Coronary artery (tissue), 2 donors: ENCODE data around the gene MAP4K5.
A peak's percentile ranks its signal among the peaks of the same experiment; 100 is the strongest.

ENCODE experiments used
- DNase-seq: peaks from one replicate; pipeline ENCODE4 v3.0.0-alpha.2; 2017; ENCODE audit warnings: low spot score
- H3K27ac ChIP-seq, 2 donors: fragments of 200-600 bp; sonication (generic); one replicate each; pipeline ENCODE4 v1.5.1; 2016 to 2019
- H3K4me3 ChIP-seq: fragments of 200-600 bp; sonication (generic); 2 replicates; pipeline ENCODE4 v1.5.1; 2016; ENCODE audit warnings: mild to moderate bottlenecking, moderate library complexity
- TF ChIP-seq, protein P1 (sequence below): fragments of 200-600 bp; sonication (generic); IDR thresholded peaks from one replicate; pipeline ENCODE4 v1.5.1; 2019; ENCODE audit warnings: antibody characterized with exemption

Gene MAP4K5

DNA sequence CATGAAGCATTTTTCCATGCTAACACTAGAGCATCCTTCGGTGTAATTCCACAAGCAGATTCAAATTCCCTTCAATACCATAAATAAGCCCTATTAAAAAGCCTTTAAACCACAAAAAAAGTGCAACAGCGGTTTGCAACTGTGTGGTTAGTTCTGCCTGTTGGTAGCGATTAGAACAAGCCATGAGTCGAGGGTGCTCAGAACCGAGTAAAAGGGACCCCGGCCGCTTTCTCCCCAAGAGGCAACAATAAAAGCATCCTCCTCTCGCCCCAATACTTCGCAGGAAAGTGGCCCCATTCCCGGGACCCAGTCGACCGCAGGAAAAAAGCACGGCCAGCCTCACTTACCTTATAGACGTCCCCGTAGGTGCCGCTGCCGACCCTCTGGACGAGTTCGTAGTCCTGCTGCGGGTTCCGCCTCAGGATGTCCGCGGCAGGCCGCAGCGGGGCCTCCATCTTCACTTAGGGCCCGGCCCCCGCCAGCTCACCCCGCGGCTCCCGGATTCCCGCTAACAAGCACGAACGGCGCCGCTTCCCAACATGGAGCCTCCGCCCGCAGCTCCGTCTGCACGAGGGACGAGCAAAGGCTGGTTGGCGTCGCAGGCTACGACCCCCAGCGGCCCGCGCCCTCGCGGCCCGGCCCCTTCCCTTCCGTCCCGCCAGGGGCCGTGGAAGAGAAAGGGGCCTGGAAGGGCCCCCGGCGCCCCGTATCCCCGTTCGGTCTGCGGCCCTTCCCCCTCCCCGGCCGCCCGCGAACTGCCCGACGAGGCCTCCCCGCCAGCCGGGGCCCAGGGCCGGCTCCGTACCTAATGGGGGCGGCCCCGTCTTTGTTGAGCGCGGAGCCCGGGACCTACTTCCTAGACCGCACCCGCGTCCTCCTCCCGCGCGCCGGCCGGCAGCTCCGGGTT is 521 bp downstream of the MAP4K5 start:
- DNase-seq, result peak; percentile 81
- peak overlapping the region; percentile 94 to 97 for H3K27ac ChIP-seq
- TF ChIP-seq, protein P1, sequence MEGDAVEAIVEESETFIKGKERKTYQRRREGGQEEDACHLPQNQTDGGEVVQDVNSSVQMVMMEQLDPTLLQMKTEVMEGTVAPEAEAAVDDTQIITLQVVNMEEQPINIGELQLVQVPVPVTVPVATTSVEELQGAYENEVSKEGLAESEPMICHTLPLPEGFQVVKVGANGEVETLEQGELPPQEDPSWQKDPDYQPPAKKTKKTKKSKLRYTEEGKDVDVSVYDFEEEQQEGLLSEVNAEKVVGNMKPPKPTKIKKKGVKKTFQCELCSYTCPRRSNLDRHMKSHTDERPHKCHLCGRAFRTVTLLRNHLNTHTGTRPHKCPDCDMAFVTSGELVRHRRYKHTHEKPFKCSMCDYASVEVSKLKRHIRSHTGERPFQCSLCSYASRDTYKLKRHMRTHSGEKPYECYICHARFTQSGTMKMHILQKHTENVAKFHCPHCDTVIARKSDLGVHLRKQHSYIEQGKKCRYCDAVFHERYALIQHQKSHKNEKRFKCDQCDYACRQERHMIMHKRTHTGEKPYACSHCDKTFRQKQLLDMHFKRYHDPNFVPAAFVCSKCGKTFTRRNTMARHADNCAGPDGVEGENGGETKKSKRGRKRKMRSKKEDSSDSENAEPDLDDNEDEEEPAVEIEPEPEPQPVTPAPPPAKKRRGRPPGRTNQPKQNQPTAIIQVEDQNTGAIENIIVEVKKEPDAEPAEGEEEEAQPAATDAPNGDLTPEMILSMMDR, result no peak
- H3K4me3 ChIP-seq, result peak overlapping the region; percentile 86

DNA sequence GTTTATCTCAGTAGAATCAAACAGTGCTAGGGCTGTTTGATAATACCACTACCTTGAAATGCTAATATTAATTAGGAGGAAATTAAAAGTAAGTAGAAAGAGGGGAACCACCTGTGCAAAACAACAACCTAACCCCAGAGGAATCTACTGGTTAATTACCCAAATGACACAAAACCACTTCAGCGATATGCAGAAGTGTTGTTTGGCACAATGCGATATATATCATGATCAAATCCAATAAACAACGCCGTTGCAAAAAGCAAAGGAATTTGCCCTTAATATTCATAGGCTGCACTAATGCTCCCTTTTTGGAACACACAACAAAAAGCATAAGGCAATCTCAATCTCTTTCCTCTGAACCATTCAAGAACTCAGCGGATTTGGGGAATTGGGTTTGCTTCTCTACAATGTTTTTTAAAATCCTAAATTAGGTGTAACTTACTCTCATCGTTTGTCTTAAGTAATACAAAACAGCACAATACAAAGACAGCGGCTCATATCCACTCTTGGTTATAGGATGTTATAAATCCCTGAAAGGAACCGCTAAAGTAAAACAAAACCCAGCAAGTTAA is 1.5 kb downstream of the MAP4K5 start:
- no peak for DNase-seq
- TF ChIP-seq, protein P1, result no peak
- H3K27ac ChIP-seq, result peak overlapping the region in 1 of 2 donors; percentile 94

DNA sequence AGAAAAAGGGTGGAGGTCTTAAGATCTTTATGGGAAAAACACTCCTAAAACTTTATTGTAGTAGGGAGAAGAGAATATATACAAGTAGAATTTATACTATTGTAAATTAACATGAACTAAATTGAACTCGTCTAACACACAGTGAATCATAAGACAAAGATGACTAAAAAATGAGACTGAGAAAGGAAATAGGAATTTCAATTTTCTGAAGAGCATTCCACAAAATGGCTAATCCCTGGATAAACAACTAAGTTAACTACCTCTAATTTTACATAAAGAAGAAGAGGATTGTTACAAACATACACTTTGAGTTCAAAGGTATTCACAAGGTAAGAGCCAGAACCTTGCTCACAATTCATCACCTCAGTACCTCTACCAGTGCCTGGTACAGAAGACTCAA is 2.0 kb downstream of the MAP4K5 start:
- H3K4me3 ChIP-seq, result peak overlapping the region; percentile 86
- DNase-seq, result no peak
- H3K27ac ChIP-seq, result no peak overlapping the region
- TF ChIP-seq, protein P1, result no peak

More for the DNA sequence above, 1.5 kb downstream of the MAP4K5 start:
- H3K4me3 ChIP-seq, result peak overlapping the region; percentile 86

DNA sequence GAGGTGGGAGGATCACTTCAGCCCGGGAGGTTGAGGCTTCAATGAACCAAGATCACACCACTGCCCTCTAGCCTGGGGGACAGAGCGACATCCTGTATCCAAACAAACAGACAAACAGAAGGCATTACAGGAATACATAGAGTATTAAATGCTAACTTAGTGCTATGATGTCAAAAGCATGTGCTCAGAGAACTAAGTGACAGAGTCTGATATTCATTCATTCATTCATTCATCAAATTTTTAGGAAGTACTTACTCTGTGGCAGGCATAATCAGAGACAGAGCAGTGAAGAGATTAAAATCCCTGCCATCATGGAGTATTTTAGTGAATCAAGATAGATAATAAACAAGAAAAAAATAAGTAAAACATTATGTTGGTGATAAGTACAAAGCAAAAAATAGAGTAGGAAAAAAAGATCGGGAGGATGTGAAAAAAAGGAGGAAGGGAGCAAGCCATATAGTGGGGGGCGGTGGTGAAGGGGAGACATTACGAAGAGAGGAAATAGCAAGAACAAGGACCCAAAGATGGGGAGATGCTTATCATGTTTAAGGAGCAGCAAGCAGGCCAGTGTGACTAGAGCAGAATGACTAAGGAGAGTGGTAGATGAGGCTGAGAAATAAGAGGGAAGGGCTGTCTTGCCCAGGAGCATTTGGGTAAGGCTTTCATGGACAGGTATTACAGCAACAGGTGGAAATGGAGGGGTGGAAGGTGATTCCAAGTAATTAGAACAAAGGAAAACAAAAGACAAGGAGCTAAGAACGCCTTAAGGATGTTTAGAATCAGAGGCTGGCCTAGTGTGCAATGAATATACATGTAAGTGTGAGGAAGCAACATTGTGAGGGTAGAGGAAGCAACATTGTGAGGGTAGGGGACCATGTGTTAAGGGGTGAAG is 2.8 kb downstream of the MAP4K5 start:
- TF ChIP-seq, protein P1, result no peak
- H3K27ac ChIP-seq, result no peak overlapping the region
- H3K4me3 ChIP-seq, result peak overlapping the region; percentile 86
- DNase-seq, result no peak

DNA sequence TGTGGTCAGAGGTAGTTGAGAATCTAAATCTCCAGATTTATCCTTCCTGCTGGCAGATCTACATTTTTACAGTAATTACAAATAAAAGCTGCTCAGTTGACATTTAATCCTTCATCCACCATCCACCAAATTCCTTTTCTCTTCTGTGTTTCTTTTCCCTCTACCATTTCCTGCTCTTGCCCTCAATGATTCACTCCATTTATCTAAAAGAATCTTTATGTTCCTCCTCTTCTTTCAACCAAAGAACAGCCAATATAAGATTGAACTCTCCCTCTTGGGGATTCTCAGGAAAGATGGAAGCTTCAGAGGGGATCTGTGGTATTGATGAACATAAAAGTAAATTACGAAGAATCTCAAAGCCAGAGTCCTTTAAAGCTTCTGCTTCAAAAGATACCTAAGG is 4.4 kb downstream of the MAP4K5 start:
- TF ChIP-seq, protein P1, result no peak
- H3K4me3 ChIP-seq, result no peak overlapping the region
- no peak for DNase-seq
- H3K27ac ChIP-seq, result no peak overlapping the region

DNA sequence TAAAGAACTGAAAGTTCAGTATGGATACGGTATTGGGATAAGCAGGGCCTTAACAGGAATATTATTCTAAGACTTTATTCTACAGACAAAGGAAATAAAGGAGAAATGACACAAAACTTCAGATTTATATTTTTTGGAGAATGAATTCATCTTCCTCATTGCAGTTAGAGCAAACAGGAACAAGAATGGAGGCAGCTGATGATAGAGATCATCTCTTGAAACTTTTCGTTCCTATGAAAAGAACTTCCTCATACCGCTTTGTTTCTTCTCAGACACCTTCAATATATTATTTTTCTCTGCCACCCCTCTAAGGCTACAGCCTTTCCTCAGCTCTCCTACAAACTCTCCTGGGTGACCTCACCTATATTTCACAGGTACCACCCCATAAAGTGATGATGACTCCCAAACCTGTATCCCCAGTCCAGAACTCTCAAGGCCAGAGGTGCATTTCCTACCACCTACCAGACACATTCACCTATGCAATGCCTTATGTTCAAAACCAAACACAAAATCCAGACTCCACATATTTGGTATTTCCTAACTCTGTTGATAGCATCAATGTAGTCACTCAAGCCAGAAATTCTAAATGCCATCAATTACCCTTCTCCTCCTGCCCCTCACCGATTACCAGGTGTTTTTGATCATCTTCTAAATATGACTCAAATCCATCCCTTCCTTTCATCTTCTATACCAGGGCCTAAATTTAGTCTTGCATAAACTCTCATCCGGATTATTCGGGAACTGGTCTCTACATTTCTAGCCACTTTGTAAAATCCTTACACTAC is 7.4 kb downstream of the MAP4K5 start:
- TF ChIP-seq, protein P1, result no peak
- Histone ChIP-seq H3K27ac (no peak overlapping the region), H3K4me3 (no peak overlapping the region)
- no peak for DNase-seq
